WTC11 (cell line): ENCODE data around the gene TRNAU1AP. TPM values are rescaled to one million over a fixed set of nuclear protein-coding genes. Genes with fewer than 3 reads are reported as not detected.

Experiments
- ATAC-seq: fragments of 200-7000 bp; cut with Tn5 transposase; 2 replicates; pipeline ENCODE4 v1.10.0; 2021; ENCODE audit warnings: mild to moderate bottlenecking, moderate library complexity
- CTCF ChIA-PET: fragments of 300-600 bp; sonication (Branson Sonifier 250); formaldehyde crosslinking; loops from one replicate; lab custom pipeline; 2021; ENCODE audit warnings: antibody characterized with exemption; lab: Charles Lee
- POLR2A ChIA-PET: fragments of 350-600 bp; sonication (Branson Sonifier 250); formaldehyde crosslinking; loops from one replicate; lab custom pipeline; 2021; ENCODE audit warnings: antibody characterized with exemption; lab: Charles Lee
- DNase-seq: peaks from one replicate; pipeline ENCODE4 v3.0.0; 2021; ENCODE audit warnings: low spot score
- H3K27ac Mint-ChIP-seq: 2 replicates; pipeline ENCODE4 v1.8.0; 2021; ENCODE audit warnings: mixed read lengths
- H3K27me3 Mint-ChIP-seq: 2 replicates; pipeline ENCODE4 v1.8.0; 2021; ENCODE audit warnings: low read depth, mild to moderate bottlenecking, moderate library complexity, mixed read lengths
- H3K36me3 Mint-ChIP-seq: 2 replicates; pipeline ENCODE4 v1.8.0; 2021; ENCODE audit warnings: mixed read lengths
- H3K4me1 Mint-ChIP-seq: 2 replicates; pipeline ENCODE4 v1.8.0; 2022; ENCODE audit warnings: mixed read lengths
- H3K4me3 Mint-ChIP-seq: 2 replicates; pipeline ENCODE4 v1.8.0; 2021; ENCODE audit warnings: mild to moderate bottlenecking, moderate library complexity, mixed read lengths
- H3K9me3 Mint-ChIP-seq: 2 replicates; pipeline ENCODE4 v1.8.0; 2021; ENCODE audit warnings: mixed read lengths
- ATF2 ChIP-seq: sonication (generic); formaldehyde crosslinking; IDR thresholded peaks from 2 replicates; pipeline ENCODE4 v1.8.1; 2022; ENCODE audit warnings: low read depth, missing genetic modification reagents, borderline replicate concordance
- CREB1 ChIP-seq: sonication (generic); formaldehyde crosslinking; IDR thresholded peaks from 2 replicates; pipeline ENCODE4 v1.8.0; 2023; ENCODE audit warnings: mild to moderate bottlenecking, missing genetic modification reagents
- CREM ChIP-seq: sonication (generic); formaldehyde crosslinking; IDR thresholded peaks from 2 replicates; pipeline ENCODE4 v1.8.1; 2022; ENCODE audit warnings: mild to moderate bottlenecking, missing genetic modification reagents, moderate library complexity
- CTCF ChIP-seq: fragments of 200-600 bp; IDR thresholded peaks from 2 replicates; pipeline ENCODE4 v1.8.0; 2022; ENCODE audit warnings: antibody characterized with exemption
- E2F5 ChIP-seq: sonication (generic); formaldehyde crosslinking; IDR thresholded peaks from 2 replicates; pipeline ENCODE4 v1.8.1; 2022; ENCODE audit warnings: mild to moderate bottlenecking, moderate library complexity, missing genetic modification reagents
- FOXK1 ChIP-seq: sonication (generic); formaldehyde crosslinking; IDR thresholded peaks from 2 replicates; pipeline ENCODE4 v1.8.0; 2022; ENCODE audit warnings: mild to moderate bottlenecking, moderate library complexity, missing genetic modification reagents
- FOXP1 ChIP-seq: sonication (generic); formaldehyde crosslinking; IDR thresholded peaks from 2 replicates; pipeline ENCODE4 v1.8.0; 2022; ENCODE audit warnings: missing genetic modification reagents, mild to moderate bottlenecking, moderate library complexity, borderline replicate concordance
- HMGA2 ChIP-seq: fragments of 250-450 bp; sonication (Bioruptor Pico); IDR thresholded peaks from 2 replicates; pipeline ENCODE4 v1.4.0; 2021; ENCODE audit warnings: mild to moderate bottlenecking, moderate library complexity
- IRF1 ChIP-seq: sonication (generic); formaldehyde crosslinking; IDR thresholded peaks from 2 replicates; pipeline ENCODE4 v1.8.0; 2023; ENCODE audit warnings: missing genetic modification reagents
- IRF2 ChIP-seq: sonication (generic); formaldehyde crosslinking; IDR thresholded peaks from 2 replicates; pipeline ENCODE4 v1.8.0; 2022; ENCODE audit warnings: low read depth, missing genetic modification reagents, borderline replicate concordance
- MAX ChIP-seq: sonication (generic); formaldehyde crosslinking; IDR thresholded peaks from 2 replicates; pipeline ENCODE4 v1.8.0; 2022; ENCODE audit warnings: mild to moderate bottlenecking, missing genetic modification reagents
- MLX ChIP-seq: sonication (generic); formaldehyde crosslinking; IDR thresholded peaks from 2 replicates; pipeline ENCODE4 v1.8.1; 2023; ENCODE audit warnings: mild to moderate bottlenecking, missing genetic modification reagents, moderate library complexity
- MXD4 ChIP-seq: fragments of 250-450 bp; sonication (Bioruptor Pico); IDR thresholded peaks from 2 replicates; pipeline ENCODE4 v1.8.0; 2021; ENCODE audit warnings: mild to moderate bottlenecking, moderate library complexity, borderline replicate concordance
- SMAD3 ChIP-seq: sonication (generic); formaldehyde crosslinking; IDR thresholded peaks from 2 replicates; pipeline ENCODE4 v1.8.0; 2022; ENCODE audit warnings: missing genetic modification reagents, mild to moderate bottlenecking, borderline replicate concordance
- SP1 ChIP-seq: sonication (generic); formaldehyde crosslinking; conservative IDR thresholded peaks from 2 replicates; pipeline ENCODE4 v1.8.1; 2022; ENCODE audit warnings: missing genetic modification reagents
- USF2 ChIP-seq: sonication (generic); formaldehyde crosslinking; IDR thresholded peaks from 2 replicates; pipeline ENCODE4 v1.8.1; 2023; ENCODE audit warnings: mild to moderate bottlenecking, missing genetic modification reagents, moderate library complexity
- ZNF138 ChIP-seq: sonication (generic); formaldehyde crosslinking; conservative IDR thresholded peaks from 2 replicates; pipeline ENCODE4 v1.8.1; 2022; ENCODE audit warnings: mild to moderate bottlenecking, moderate library complexity, missing genetic modification reagents
- ZNF219 ChIP-seq: sonication (generic); formaldehyde crosslinking; IDR thresholded peaks from 2 replicates; pipeline ENCODE4 v1.8.0; 2023; ENCODE audit warnings: missing genetic modification reagents, mild to moderate bottlenecking, borderline replicate concordance
- ZNF416 ChIP-seq: fragments of 250-450 bp; sonication (Bioruptor Pico); IDR thresholded peaks from 2 replicates; pipeline ENCODE4 v1.9.0; 2021; ENCODE audit warnings: mild to moderate bottlenecking, inconsistent platforms
- ZNF512 ChIP-seq: sonication (generic); formaldehyde crosslinking; IDR thresholded peaks from 2 replicates; pipeline ENCODE4 v1.8.1; 2022; ENCODE audit warnings: missing genetic modification reagents, borderline replicate concordance
- ZNF532 ChIP-seq: fragments of 250-450 bp; sonication (Bioruptor Pico); IDR thresholded peaks from 2 replicates; pipeline ENCODE4 v1.9.0; 2021; ENCODE audit warnings: mild to moderate bottlenecking, borderline replicate concordance
- total RNA-seq: library from RNA; stranded (reverse); gene quantifications from 3 replicates; pipeline ENCODE4 v1.2.3, GENCODE V29; 2021

TRNAU1AP gene
- total RNA-seq, 1 experiment from 2014 or later: 30.4 TPM

GRCh38 chr1:28592321-28593071 is 39.6 kb downstream of the TRNAU1AP start:
- no peaks in the 10 kb centered on the region for H3K9me3 Mint-ChIP-seq
- POLR2A ChIA-PET: interaction anchor here (0.6 to 1.6 kb wide), 3 partner anchors 11 to 51 kb away, joined by 3 to 8 read pairs (median 4); partner anchors contain the start of gene TAF12
- CTCF ChIA-PET: interaction anchor here (0.5 to 1.7 kb wide), 5 partner anchors 9 to 144 kb away, joined by 3 to 5 read pairs (median 3); partner anchors contain the start of gene YTHDF2
- H3K4me3 Mint-ChIP-seq: peak overlapping the region; percentile 82
- H3K27ac Mint-ChIP-seq: peak overlapping the region; percentile 70; the same call in 1 of the 2 replicates
- peaks cover 15% of the 10 kb centered on the region for H3K27me3 Mint-ChIP-seq
- no peaks in the 10 kb centered on the region for H3K36me3 Mint-ChIP-seq
- peaks cover 43% of the 10 kb centered on the region for H3K4me1 Mint-ChIP-seq
- DNase-seq (peak; percentile 40), ATAC-seq (peak; percentile 52)
- TF ChIP-seq CTCF (no peak), ZNF512 (CRISPR knock-in tag) (no peak), ZNF219 (0 out of 2 replicates have a peak, but pooled peaks have one; percentile 61), ZNF532 (CRISPR knock-in tag) (no peak), MXD4 (CRISPR knock-in tag) (no peak), FOXP1 (CRISPR knock-in tag) (peak; percentile 22; the same call in 1 of the 2 replicates), USF2 (no peak), E2F5 (CRISPR knock-in tag) (peak; percentile 57; the same call in 1 of the 2 replicates), ZNF138 (CRISPR knock-in tag) (no peak), IRF2 (no peak), ZNF416 (no peak), CREB1 (CRISPR knock-in tag) (no peak), SMAD3 (CRISPR knock-in tag) (no peak), IRF1 (CRISPR knock-in tag) (no peak), HMGA2 (CRISPR knock-in tag) (no peak), MAX (no peak), SP1 (CRISPR knock-in tag) (peak; percentile 50), MLX (CRISPR knock-in tag) (no peak), FOXK1 (CRISPR knock-in tag) (no peak), CREM (no peak), ATF2 (CRISPR knock-in tag) (no peak)
